H9 (cell line): Measurements from ENCODE around the gene CLEC9A. TPM values are rescaled to one million over a fixed set of nuclear protein-coding genes. Genes with fewer than 3 reads are reported as not detected.

Experiments
- DNase-seq: peaks from one replicate; pipeline ENCODE4 v3.0.0-alpha.2; 2017
- H2AFZ ChIP-seq: one replicate; pipeline ENCODE4 v1.6.1; 2013; ENCODE audit warnings: mild to moderate bottlenecking, low read length, control low read depth, moderate library complexity
- H2AK5ac ChIP-seq: 2 replicates; pipeline ENCODE4 v1.6.1; 2013; ENCODE audit warnings: low read length, control low read depth, mixed read lengths; ENCODE audit not compliant: insufficient read length
- H2BK120ac ChIP-seq: one replicate; pipeline ENCODE4 v1.6.1; 2013; ENCODE audit warnings: low read depth, mild to moderate bottlenecking, low read length, control low read depth, inconsistent platforms; ENCODE audit not compliant: poor library complexity, severe bottlenecking
- H2BK12ac ChIP-seq: 2 replicates; pipeline ENCODE4 v1.6.1; 2013; ENCODE audit warnings: low read length, control low read depth, mixed read lengths, low read depth; ENCODE audit not compliant: insufficient read length
- H2BK15ac ChIP-seq: 2 replicates; pipeline ENCODE4 v1.6.1; 2013; ENCODE audit warnings: low read depth, low read length, control low read depth
- H2BK20ac ChIP-seq: one replicate; pipeline ENCODE4 v1.6.1; 2013; ENCODE audit warnings: low read depth, mild to moderate bottlenecking, low read length, control low read depth, inconsistent platforms; ENCODE audit not compliant: poor library complexity, severe bottlenecking
- H2BK5ac ChIP-seq: 2 replicates; pipeline ENCODE4 v1.6.1; 2013; ENCODE audit warnings: low read length, control low read depth, mixed read lengths; ENCODE audit not compliant: insufficient read length
- H3K14ac ChIP-seq: 2 replicates; pipeline ENCODE4 v1.6.1; 2013; ENCODE audit warnings: low read length, control low read depth; ENCODE audit not compliant: insufficient read depth
- H3K18ac ChIP-seq: 2 replicates; pipeline ENCODE4 v1.6.1; 2013; ENCODE audit warnings: low read depth, mild to moderate bottlenecking, mixed read lengths, low read length, control low read depth; ENCODE audit not compliant: insufficient read length
- H3K23ac ChIP-seq: 2 replicates; pipeline ENCODE4 v1.6.1; 2013; ENCODE audit warnings: low read length, control low read depth, mixed read lengths, low read depth; ENCODE audit not compliant: insufficient read length
- H3K23me2 ChIP-seq: 2 replicates; pipeline ENCODE4 v1.6.1; 2013; ENCODE audit warnings: low read depth, mild to moderate bottlenecking, mixed read lengths, low read length, control low read depth; ENCODE audit not compliant: insufficient read length, poor library complexity, severe bottlenecking
- H3K27ac ChIP-seq: 2 replicates; pipeline ENCODE4 v1.5.1; 2013; ENCODE audit warnings: low read length, control low read depth, mixed read lengths, low read depth; ENCODE audit not compliant: insufficient read length
- H3K27me3 ChIP-seq: 2 replicates; pipeline ENCODE4 v1.6.1; 2013; ENCODE audit warnings: low read length, control low read depth, inconsistent platforms; ENCODE audit not compliant: insufficient read depth
- H3K4ac ChIP-seq: 2 replicates; pipeline ENCODE4 v1.6.1; 2013; ENCODE audit warnings: low read depth, mild to moderate bottlenecking, control low read depth, inconsistent platforms, low read length, moderate library complexity
- H3K4me1 ChIP-seq: 2 replicates; pipeline ENCODE4 v1.6.1; 2013; ENCODE audit warnings: low read length, control low read depth, inconsistent platforms; ENCODE audit not compliant: insufficient read depth
- H3K4me2 ChIP-seq: 2 replicates; pipeline ENCODE4 v1.6.1; 2013; ENCODE audit warnings: low read length, control low read depth, mixed read lengths; ENCODE audit not compliant: insufficient read length, insufficient read depth
- H3K56ac ChIP-seq: 2 replicates; pipeline ENCODE4 v1.6.1; 2013; ENCODE audit warnings: low read depth, mild to moderate bottlenecking, mixed read lengths, low read length, control low read depth; ENCODE audit not compliant: insufficient read length
- H3K79me1 ChIP-seq: 2 replicates; pipeline ENCODE4 v1.6.1; 2013; ENCODE audit warnings: low read depth, mild to moderate bottlenecking, moderate library complexity, low read length, control low read depth, inconsistent platforms; ENCODE audit not compliant: insufficient read depth, poor library complexity, severe bottlenecking
- H3K79me2 ChIP-seq: 2 replicates; pipeline ENCODE4 v1.6.1; 2013; ENCODE audit warnings: low read length, control low read depth, inconsistent platforms; ENCODE audit not compliant: insufficient read depth
- H3K9ac ChIP-seq: 2 replicates; pipeline ENCODE4 v1.6.1; 2013; ENCODE audit warnings: low read length, control low read depth, mixed read lengths; ENCODE audit not compliant: insufficient read length; ENCODE audit errors: extremely low read depth
- H3K9me3 ChIP-seq: one replicate; pipeline ENCODE4 v1.6.1; 2013; ENCODE audit warnings: low read depth, low read length, inconsistent platforms; ENCODE audit not compliant: control insufficient read depth
- H3T11ph ChIP-seq: one replicate; pipeline ENCODE4 v1.6.1; 2013; ENCODE audit warnings: mild to moderate bottlenecking, low read length, control low read depth, inconsistent platforms
- H4K20me1 ChIP-seq: one replicate; pipeline ENCODE4 v1.6.1; 2013; ENCODE audit not compliant: control insufficient read depth, insufficient read length, insufficient read depth
- H4K5ac ChIP-seq: 2 replicates; pipeline ENCODE4 v1.6.1; 2013; ENCODE audit warnings: low read depth, mild to moderate bottlenecking, mixed read lengths, low read length, control low read depth; ENCODE audit not compliant: insufficient read length
- H4K8ac ChIP-seq: replicated peaks from 2 replicates; pipeline ENCODE4 v1.6.1; 2013; ENCODE audit warnings: low read length, control low read depth, mixed read lengths, low read depth; ENCODE audit not compliant: insufficient read length
- H4K91ac ChIP-seq: 2 replicates; pipeline ENCODE4 v1.6.1; 2013; ENCODE audit warnings: low read depth, mild to moderate bottlenecking, moderate library complexity, mixed read lengths, low read length, control low read depth; ENCODE audit not compliant: insufficient read length
- H3K27ac Mint-ChIP-seq, 3 experiments: 2 replicates in 2 of 3; 3 replicates in 1 of 3; pipeline ENCODE4 v1.8.0; 2020 to 2021; ENCODE audit warnings: mixed read lengths in 3 of 3, mild to moderate bottlenecking in 1 of 3, moderate library complexity in 1 of 3
- H3K27me3 Mint-ChIP-seq: 2 replicates; pipeline ENCODE4 v1.8.0; 2021; ENCODE audit warnings: low read depth, mild to moderate bottlenecking, moderate library complexity, mixed read lengths
- H3K36me3 Mint-ChIP-seq, 3 experiments: 2 replicates in 2 of 3; 3 replicates in 1 of 3; pipeline ENCODE4 v1.8.0; 2020 to 2021; ENCODE audit warnings: low read depth in 3 of 3, mixed read lengths in 3 of 3; ENCODE audit not compliant: insufficient read depth in 1 of 3
- H3K4me1 Mint-ChIP-seq, 2 experiments: 2 replicates each; pipeline ENCODE4 v1.8.0; 2020; ENCODE audit warnings: mixed read lengths in 2 of 2
- H3K4me3 Mint-ChIP-seq, 2 experiments: 2 replicates in 1 of 2; 3 replicates in 1 of 2; pipeline ENCODE4 v1.8.0; 2020 to 2021; ENCODE audit warnings: mild to moderate bottlenecking in 2 of 2, mixed read lengths in 2 of 2, moderate library complexity in 1 of 2
- H3K9me3 Mint-ChIP-seq, 2 experiments: 2 replicates in 1 of 2; 3 replicates in 1 of 2; pipeline ENCODE4 v1.8.0; 2020; ENCODE audit warnings: mild to moderate bottlenecking in 2 of 2, mixed read lengths in 2 of 2, moderate library complexity in 1 of 2
- CTCF ChIP-seq: fragments of 200-600 bp; sonication (generic); conservative IDR thresholded peaks from 3 replicates; pipeline ENCODE4 v1.8.0; 2021; ENCODE audit warnings: antibody characterized with exemption, mild to moderate bottlenecking
- WGBS: extraction: QIAGEN DNeasy Blood & Tissue Kit; methylation state at CpG from one replicate; pipeline ENCODE4 v1.1.7; 2013; ENCODE audit warnings: missing lambda C conversion rate, low lambda C conversion rate, mixed read lengths; ENCODE audit not compliant: insufficient read length; ENCODE audit errors: extremely low coverage; 5-methylcytosine and 5-hydroxymethylcytosine counted together
- total RNA-seq: library from RNA; stranded (reverse); gene quantifications from 2 replicates; pipeline ENCODE4 v1.2.1, GENCODE V29; 2021

The CLEC9A gene
- total RNA-seq, 1 experiment from 2014 or later, result not detected

DNA sequence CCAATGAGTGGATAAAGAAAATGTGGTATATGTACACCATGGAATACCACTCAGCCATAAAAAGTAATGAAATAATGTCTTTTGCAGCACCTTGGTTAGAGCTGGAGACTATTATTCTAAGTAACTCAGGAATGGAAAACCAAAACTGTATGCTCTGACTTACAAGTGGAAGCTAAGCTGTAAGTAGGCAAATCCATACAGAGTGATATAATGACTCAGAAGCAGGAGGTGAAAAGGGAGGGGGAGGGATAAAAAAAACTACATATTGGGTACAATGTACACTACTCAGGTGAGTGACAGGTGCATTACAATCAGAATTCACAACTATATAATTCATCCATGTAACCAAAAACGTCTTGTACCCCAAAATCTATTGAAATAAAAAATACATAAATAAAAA, 83.4 kb downstream of the CLEC9A start:
- peaks cover 0 to 18% (median 7%) of the 10 kb centered on the region in 3 experiments; a peak in 4 of 7 replicates for H3K36me3 Mint-ChIP-seq
- Histone ChIP-seq H2BK120ac (no peak overlapping the region), H3K79me1 (no peaks in the 10 kb centered on the region), H3K79me2 (no peaks in the 10 kb centered on the region), H4K8ac (no peak overlapping the region), H4K91ac (no peak overlapping the region), H2BK5ac (no peak overlapping the region), H3K9ac (no peak overlapping the region), H3K9me3 (no peaks in the 10 kb centered on the region), H4K20me1 (no peaks in the 10 kb centered on the region), H3K18ac (no peak overlapping the region), H3K56ac (no peak overlapping the region), H3K23me2 (no peaks in the 10 kb centered on the region), H3K23ac (no peak overlapping the region), H3T11ph (no peak overlapping the region), H2BK15ac (no peak overlapping the region), H3K4me2 (no peak overlapping the region), H3K27ac (no peak overlapping the region), H2BK20ac (no peak overlapping the region), H2AFZ (no peak overlapping the region), H3K14ac (no peak overlapping the region), H2BK12ac (no peak overlapping the region), H4K5ac (no peak overlapping the region), H3K4ac (no peak overlapping the region), H2AK5ac (no peak overlapping the region), H3K4me1 (no peaks in the 10 kb centered on the region), H3K27me3 (no peaks in the 10 kb centered on the region)
- peaks cover 7% of the 10 kb centered on the region in 2 experiments; a peak in 4 of 5 replicates for H3K9me3 Mint-ChIP-seq
- no peak for DNase-seq
- no peaks in the 10 kb centered on the region for H3K4me1 Mint-ChIP-seq
- peaks cover 3% of the 10 kb centered on the region; the same call in 1 of the 2 replicates for H3K27me3 Mint-ChIP-seq
- TF ChIP-seq CTCF, result no peak
- H3K27ac Mint-ChIP-seq, result no peak overlapping the region
- no peak overlapping the region for H3K4me3 Mint-ChIP-seq
- no CpG with 5 or more reads among the region's 1 CpG for WGBS
